Stimulated activated CD8-positive, alpha-beta memory T cell treated with anti-CD3 and anti-CD28 coated beads, Interleukin-7, amount 100 ng/mL, for 4 hours (primary cell): Measurements from ENCODE around the gene POR.
"Not testable (repeated sequence)": the region's sequence is repeated elsewhere in the genome, so short reads cannot be mapped to it uniquely, and the experiment has no call there.

Experiments
- DNase-seq, 2 donors: peaks; one replicate each; pipeline ENCODE4 v3.0.0-alpha.2; 2020; ENCODE audit warnings: low read depth in 2 of 2

Gene POR

GRCh38 chr7:75885036-75885435, 29.9 kb upstream of the POR start:
- DNase-seq: no peak

GRCh38 chr7:75887669-75888369, 27.1 kb upstream of the POR start:
- no peak for DNase-seq

GRCh38 chr7:75888464-75889222, 26.3 kb upstream of the POR start:
- DNase-seq: no peak

DNA sequence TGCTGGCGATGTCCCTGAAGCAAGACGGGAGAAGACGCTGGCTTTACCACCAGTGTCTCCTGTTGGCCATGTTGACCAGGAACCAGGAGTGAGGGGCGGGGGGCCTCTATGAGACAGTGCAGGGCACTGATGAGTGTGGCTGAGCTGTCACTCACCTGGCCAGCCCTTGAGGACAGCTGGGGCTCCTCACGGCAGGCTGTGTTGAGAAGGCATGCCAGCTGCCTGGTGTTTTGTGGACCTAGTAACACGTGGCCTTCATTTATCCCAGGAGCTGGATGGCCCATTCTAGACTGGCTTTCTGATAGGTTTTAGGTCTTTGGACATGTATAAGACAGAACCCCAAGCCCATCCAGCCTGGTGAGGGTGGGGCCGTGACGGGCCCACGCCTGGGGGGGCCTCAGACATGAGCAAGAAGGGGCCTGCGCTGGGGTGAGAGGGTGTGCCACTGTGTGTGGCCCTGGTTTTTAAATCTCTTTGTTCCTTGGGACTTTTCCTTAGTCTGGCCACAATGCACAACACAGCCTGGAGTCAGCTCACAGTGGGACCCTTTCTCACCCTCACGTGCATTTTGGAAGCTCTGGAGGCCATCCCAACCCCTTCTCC, 25.6 kb upstream of the POR start:
- DNase-seq: no peak

GRCh38 chr7:75889826-75890225, 25.1 kb upstream of the POR start:
- no peak for DNase-seq

DNA sequence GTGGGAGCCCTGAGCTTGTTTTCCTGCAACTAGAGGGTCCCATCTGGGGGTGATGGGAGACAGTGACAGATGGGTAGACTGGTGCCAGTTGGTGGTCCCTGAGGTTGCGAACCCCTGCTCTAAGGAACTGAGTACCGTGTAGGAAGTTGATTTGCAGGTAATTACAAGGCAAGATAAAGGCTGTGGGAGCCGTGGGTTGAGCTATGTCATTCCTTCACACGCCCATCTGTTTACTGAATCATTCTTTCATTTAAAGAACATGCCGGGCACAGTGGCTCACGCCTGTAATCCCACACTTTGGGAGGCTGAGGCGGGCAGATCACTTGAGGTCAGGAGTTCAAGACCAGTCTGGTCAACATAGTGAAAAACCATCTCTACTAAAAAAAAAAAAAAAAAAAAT, 23.7 kb upstream of the POR start:
- not testable (repeated sequence) for DNase-seq

DNA sequence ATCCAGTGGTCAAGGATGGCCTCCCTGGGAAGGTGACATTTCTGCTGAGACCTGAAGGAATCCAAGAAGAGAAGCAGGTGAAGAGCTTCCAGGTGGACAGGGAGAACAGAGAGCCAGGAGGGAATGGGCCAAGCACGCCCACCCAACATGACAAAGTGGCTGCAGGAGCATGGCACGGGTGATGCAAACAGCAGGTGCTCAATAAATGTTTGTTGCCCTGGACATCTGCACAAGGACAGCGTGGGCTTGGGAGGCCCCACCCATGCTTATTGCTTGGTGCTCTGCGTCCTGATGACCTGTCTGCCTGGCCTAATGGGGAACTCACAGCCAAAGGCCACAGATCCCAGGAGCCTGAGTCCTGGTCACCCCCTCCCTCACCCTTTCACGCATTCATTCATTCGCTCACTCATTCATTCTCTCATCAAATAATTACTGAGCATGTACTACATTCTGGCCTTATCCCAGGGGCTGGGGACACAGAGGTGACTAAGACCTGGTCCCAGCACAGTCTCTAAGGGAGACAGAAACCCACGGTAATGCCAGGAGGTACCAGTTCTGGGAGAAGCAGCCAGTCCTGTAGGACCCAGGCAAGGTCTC, 23.0 kb upstream of the POR start:
- no peak for DNase-seq

DNA sequence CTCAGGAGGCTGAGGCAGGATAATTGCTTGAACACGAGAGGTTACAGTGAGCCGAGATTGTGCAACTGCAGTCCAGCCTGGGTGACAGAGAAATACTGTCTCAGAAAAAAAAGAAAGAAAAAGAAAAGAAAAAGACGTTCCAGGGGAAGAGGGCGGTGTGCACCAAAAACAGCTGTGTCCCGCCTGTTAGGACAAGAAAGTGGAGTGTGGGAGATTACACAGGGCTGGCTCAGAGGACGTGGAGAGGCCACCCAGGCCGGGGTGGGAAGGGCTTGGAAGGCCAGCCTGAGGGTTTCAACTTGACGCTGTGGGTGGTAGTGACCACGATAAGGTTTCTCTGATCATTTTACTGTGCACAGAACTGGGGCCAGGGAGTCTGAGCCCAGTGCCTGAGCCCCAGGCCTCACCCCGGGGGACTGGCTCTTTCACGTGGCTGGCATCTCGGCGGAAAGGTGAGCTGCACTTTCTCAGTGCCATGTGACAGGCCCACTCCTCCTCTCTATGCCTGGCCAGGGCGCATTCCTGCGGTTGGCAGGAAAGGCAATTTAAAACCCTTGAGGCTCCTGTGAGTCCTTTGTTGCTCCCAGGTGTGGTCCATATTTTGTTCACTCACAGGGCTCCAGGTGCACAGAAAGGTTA, 22.2 kb upstream of the POR start:
- no peak for DNase-seq

GRCh38 chr7:75896803-75897327, 18.1 kb upstream of the POR start:
- no peak for DNase-seq

DNA sequence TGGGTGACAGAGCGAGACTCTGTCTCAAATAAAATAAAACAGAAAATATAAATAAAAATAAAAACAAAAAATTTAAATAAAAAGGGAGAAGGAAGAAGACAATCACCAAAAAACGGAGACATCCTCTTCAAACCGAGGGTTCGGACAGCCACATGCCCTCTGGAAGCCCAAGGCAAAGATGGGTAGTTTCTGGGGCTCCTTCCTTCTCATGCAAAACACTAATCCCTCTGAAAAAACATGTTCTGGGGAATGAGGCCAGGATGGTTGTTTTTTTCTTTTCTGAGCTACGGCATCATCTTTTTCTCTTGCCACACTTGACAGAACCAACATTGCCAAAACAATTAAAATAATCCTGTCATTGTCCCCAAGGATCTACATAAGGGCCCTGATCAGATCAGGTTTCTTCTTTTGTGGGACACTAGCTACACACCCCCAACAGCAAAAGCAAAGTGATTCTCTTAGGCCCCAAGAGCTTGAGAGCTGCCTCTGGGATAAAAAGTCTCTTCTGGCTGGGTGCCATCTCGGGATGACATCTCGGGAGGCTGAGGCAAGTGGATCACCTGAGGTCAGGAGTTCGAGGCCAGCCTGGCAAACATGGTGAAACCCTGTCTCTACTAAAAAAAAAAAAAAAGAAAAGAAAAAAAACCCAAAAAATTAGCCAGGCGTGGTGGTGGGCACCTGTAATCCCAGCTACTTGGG, 14.2 kb upstream of the POR start:
- no peak for DNase-seq

- no peak for DNase-seq
Measured at GRCh38 chr7:75905785-75906604, 9.0 kb upstream of the POR start.

- DNase-seq: no peak
Measured at GRCh38 chr7:75906991-75907667, 7.8 kb upstream of the POR start.

- DNase-seq: not testable (repeated sequence)
Measured at GRCh38 chr7:75907668-75908039, 7.3 kb upstream of the POR start.

DNA sequence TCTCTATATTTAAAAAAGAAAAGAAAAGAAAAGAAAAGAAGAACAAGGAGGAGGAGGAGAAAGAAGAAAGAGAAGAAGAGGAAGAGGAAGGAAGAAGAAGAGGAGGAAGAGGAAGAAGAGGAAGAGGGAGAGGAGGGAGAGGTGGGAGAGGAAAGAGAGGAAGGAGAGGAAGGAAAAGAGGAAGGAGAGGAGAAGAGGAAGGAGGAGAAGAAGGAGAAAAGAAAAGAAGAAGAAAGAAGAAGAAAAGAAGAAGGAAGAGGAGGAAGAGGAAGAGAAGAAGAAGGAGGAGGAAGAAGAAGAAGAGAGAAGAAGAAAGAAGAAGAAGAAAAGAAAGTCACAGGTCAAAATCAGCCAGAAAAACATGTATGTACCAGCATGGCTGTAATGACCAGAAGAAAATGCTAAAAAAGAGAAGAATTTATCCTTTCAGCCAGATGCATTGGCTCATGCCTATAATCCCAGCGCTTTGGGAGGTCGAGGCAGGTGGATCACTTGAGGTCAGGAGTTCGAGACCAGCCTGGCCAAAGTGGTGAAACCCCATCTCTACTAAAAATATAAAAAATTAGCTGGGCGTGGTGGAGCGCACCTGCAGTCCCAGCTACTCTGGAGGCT, 5.3 kb upstream of the POR start:
- DNase-seq: no peak

DNA sequence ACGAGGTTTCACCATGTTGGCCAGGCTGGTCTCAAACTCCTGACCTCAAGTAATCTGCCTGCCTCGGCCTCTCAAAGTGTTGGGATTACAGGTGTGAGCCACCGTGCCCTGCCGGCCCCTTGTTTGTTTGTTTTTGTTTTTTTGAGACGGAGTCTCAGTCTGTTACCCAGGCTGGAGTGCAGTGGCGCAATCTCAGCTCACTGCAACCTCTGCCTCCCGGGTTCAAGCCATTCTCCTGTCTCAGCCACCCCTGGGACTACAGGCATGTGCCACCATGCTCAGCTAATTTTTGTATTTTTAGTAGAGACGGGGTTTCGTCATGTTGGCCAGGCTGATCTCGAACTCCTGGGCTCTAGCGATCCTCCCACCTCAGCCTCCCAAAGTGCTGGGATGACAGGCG, 3.8 kb upstream of the POR start:
- not testable (repeated sequence) for DNase-seq

DNA sequence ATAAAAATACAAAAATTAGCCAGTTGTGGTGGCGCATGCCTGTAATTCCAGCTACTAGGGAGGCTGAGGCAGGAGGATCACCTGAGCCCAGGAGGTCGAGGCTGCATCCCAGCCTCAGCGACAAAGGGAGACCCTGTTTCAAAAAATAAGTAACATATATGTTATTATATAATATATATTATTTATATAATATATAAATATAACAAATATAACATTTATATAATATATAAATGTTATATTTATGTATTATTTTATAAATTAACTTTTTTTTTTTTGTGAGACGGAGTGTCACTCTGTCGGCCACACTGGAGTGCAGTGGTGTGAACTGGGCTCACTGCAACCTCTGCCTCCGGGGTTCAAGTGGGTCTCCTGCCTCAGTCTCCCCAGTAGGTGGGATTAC, 1.5 kb upstream of the POR start:
- DNase-seq: no peak

DNA sequence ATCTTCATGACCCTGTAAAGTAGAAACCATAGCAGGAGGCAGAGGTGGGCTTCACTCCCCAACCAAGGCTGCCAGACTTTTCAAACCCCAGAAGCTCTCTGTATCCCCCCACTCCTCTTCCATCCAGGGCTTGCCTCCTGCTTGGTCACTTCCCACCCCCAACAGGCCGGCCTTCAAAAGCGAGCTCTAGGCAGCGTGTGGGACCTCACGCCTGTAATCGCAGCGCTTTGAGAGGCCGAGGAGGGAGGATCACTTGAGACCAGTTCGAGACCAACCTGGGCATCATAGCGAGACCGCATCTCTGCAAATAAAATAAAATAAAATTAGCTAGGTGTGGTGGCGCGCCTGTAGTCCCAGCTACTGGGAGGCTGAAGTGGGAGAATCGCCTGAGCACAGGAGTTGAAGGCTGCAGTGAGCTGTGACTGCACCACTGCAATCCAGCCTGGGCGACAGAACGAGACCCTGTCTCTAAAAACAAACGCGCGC, 743 bp upstream of the POR start:
- no peak for DNase-seq

GRCh38 chr7:75915416-75916156, 631 bp downstream of the POR start:
- no peak for DNase-seq

- DNase-seq: no peak
Measured at GRCh38 chr7:75916259-75916658, 1.3 kb downstream of the POR start.
